Measurements from ENCODE around the gene SRGAP3.

SRGAP3 gene

DNA sequence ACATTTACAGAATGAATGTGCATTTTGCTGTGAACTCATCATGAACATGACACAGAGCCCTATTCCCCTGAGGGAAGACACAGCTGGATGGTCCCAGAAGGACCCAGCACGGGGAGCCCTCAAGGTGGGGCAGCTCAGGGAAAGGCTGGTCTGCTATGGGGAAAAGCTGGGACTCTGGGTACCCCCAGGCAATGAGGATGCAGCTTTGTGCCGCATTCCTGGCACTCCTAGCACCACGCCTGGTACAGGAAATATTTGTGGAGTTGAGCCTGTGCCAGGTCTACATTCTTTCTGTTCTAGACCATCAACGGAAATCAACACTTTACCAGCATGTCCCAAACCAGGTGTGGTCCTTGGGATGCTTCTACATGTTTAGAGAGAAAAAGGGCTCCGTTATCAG, 74.0 kb downstream of the SRGAP3 start:
- TF ChIP-seq, protein P1, sequence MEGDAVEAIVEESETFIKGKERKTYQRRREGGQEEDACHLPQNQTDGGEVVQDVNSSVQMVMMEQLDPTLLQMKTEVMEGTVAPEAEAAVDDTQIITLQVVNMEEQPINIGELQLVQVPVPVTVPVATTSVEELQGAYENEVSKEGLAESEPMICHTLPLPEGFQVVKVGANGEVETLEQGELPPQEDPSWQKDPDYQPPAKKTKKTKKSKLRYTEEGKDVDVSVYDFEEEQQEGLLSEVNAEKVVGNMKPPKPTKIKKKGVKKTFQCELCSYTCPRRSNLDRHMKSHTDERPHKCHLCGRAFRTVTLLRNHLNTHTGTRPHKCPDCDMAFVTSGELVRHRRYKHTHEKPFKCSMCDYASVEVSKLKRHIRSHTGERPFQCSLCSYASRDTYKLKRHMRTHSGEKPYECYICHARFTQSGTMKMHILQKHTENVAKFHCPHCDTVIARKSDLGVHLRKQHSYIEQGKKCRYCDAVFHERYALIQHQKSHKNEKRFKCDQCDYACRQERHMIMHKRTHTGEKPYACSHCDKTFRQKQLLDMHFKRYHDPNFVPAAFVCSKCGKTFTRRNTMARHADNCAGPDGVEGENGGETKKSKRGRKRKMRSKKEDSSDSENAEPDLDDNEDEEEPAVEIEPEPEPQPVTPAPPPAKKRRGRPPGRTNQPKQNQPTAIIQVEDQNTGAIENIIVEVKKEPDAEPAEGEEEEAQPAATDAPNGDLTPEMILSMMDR (conservative IDR thresholded peaks at IDR 0.05), result no peak
- no peak for TF ChIP-seq ZFX (IDR thresholded peaks at IDR 0.05)
- H3K27ac ChIP-seq, result no peak overlapping the region

DNA sequence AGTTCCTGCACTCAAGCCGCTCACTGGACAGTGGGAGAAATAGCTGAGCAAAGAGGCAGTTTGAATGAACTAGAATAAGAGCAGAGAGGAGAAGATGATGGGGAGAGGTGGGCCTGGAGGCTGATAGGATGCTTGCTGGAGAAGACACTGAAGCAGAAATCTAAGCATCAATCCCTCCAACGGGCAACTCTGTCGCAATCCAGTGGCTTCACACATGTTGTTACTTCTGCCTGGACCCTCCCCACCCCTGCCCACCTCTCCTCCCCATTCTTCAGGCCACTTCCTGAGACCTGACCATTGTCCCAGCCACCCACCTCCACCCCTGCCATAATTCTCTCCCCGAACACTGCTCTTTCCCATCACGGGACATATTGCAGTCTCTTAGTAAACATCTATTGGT, 76.0 kb downstream of the SRGAP3 start:
- no peak for TF ChIP-seq ZFX (IDR thresholded peaks at IDR 0.05)
- TF ChIP-seq, protein P1 (conservative IDR thresholded peaks at IDR 0.05), result no peak
- no peak overlapping the region for H3K27ac ChIP-seq

DNA sequence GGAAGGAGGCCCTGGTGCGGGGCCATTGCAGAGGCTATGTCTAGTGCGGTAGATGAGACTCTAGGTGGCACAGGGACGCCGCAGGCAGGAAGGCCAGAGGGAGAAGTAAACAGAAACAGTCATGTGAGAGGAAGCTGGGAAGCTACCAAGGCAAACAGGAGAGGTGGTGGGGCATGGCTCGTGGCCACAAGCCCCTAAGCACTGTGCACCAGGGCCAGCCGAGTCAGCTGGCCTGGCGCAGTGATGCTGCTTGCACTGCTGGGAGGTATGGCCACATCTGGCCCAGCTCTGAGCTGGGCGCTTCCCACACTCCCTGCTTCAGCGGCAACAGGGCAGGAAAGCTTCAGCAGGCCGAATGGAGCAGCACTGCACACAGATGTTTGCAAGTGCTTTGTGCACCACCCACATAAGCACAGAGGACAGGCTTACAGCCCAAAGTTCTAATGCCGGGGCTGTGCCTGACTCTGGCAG, 76.6 kb downstream of the SRGAP3 start:
- TF ChIP-seq ZFX (IDR thresholded peaks at IDR 0.05), result no peak
- TF ChIP-seq, protein P1 (conservative IDR thresholded peaks at IDR 0.05), result no peak
- H3K27ac ChIP-seq, result no peak overlapping the region

DNA sequence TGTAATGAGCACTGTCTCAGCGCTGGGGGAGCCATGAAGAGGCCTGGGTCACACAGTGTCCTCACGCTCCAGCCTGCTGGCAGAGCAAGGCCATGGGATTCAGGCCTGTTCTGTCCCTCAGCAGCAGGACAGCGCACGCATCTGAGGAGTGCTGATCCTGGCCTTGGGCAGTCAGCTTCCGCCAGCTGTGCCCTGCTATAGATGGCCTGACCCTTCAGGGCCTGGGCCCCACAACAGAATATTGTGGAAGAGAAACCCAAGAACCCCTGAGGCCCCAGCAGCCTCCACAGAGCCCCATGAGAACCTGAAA, 78.6 kb downstream of the SRGAP3 start:
- no peak overlapping the region for H3K27ac ChIP-seq
- TF ChIP-seq, protein P1 (conservative IDR thresholded peaks at IDR 0.05), result no peak
- no peak for TF ChIP-seq ZFX (IDR thresholded peaks at IDR 0.05)

DNA sequence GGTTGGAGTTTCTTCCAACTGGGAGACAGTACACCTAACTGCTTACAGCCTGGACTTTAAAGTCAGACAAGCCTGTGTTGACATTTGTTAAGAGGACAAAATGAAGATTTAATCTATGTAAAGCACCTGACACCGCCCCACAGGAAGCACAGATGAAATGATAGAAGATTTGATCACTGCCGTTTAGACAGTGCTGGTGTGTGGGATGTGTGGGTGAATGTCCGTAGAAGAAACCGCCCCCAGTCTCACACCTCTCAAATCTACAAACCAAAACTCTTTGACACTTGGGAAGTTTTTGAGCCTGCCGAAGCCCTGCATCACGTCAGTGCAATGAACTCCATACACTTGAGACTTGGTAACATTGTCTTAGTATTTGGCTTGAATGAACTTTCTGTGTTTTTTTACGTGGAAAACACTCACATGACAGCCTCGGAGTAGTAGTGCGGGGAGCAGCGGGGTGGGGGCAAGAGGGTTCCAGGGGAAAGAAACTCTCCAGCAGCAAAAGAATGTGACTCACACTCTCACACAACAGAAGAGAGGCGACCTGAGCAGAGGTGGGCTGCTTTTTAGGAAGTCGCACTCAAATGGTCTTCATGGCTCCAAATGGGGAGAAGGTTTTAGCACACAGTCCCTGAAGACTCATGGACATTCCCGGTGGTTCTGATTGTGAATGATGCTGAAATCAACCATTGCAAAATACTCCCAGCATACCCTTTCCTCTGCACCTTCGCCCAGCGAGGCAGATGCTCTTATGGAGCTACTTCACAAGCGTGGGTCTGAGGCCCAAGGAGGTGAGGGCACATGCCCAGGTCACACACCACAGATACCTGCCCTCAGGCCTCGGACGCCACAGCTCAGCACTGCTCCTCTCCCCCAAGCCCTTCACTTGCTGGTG, 79.2 kb downstream of the SRGAP3 start:
- H3K27ac ChIP-seq, result no peak overlapping the region
- TF ChIP-seq, protein P1 (conservative IDR thresholded peaks at IDR 0.05), result no peak
- no peak for TF ChIP-seq ZFX (IDR thresholded peaks at IDR 0.05)

DNA sequence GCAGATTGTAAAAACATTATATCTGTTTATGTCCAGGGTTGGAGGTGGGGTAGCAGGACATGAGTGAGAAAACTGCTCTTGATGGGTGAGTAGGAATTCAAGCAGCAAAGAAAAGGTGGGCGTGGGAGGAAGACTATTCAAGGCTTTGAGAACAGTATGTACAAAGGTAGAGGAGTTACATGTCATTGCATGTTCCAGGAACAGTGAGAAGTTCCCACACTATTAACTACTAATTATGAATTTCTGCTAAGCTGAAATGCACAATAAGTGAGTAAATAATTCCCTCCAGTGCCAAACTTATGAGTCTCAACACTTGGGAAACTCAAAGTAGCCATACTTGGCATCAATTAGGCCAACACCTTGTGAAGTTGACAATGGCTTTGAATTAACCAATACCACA, 80.1 kb downstream of the SRGAP3 start:
- no peak overlapping the region for H3K27ac ChIP-seq
- no peak for TF ChIP-seq ZFX (IDR thresholded peaks at IDR 0.05)

DNA sequence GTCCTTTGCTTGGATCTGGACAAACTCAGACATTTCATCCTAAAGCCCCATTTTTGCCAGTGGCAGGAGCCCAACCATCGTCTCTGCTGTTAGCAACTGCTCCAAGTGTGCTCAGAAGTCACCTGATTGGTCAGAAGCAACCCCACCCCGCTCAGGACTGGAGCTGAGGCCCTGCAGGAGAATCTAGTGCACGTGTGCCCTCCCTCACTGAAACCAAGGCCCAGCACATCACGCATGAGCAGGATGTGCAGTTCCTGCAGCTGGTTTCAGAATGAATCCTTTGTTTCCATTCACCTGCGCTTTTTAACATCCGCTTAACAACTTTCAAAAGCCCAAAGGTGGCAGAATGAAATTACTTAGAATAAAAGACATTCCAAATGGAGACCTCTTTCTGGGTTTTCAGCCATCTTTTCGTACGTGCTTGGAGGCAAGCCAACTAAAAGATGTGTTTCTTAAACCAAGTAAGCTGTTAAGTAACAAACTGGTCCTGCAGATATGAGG, 81.2 kb downstream of the SRGAP3 start:
- H3K27ac ChIP-seq, result no peak overlapping the region
- TF ChIP-seq, protein P1 (conservative IDR thresholded peaks at IDR 0.05), result no peak
- TF ChIP-seq ZFX (IDR thresholded peaks at IDR 0.05), result no peak

DNA sequence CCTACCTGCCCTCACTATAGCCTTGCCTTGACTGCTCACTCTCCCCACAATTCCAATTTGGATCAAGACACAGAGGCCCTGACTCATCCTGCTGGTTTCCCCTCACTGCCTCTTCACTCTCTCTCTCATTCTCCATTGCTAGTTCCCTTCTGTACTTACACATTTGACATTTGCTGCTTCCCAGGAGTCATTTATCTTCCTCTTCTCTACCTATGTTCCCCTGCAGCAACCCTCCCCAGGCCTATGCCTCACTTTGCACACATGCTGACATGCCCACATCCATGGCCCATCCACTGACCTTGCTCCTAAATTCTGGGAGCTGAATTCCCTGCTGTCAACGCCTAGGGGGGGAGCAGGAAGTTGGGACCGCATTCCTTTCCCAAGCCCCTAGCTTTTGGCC, 82.2 kb downstream of the SRGAP3 start:
- no peak overlapping the region for H3K27ac ChIP-seq
- no peak for TF ChIP-seq ZFX (IDR thresholded peaks at IDR 0.05)
- TF ChIP-seq, protein P1 (conservative IDR thresholded peaks at IDR 0.05), result no peak

All from C4-2B (cell line).